HEK293 (cell line): ENCODE data around the gene NECAB3.

Source experiments
- BCL6B ChIP-seq: fragments of 450-650 bp; formaldehyde crosslinking; IDR thresholded peaks from 2 replicates; pipeline ENCODE4 v1.5.1; 2017; ENCODE audit warnings: missing biosample characterization, missing genetic modification characterization
- CTCF ChIP-seq: fragments of 450-650 bp; formaldehyde crosslinking; IDR thresholded peaks from 2 replicates; pipeline ENCODE4 v1.5.1; 2016; ENCODE audit warnings: missing biosample characterization, missing genetic modification characterization
- EGR2 ChIP-seq: fragments of 450-650 bp; formaldehyde crosslinking; IDR thresholded peaks from 2 replicates; pipeline ENCODE4 v1.5.1; 2016; ENCODE audit warnings: low read depth, missing biosample characterization, missing genetic modification characterization
- GFI1B ChIP-seq: fragments of 450-650 bp; formaldehyde crosslinking; IDR thresholded peaks from 2 replicates; pipeline ENCODE4 v1.5.1; 2016; ENCODE audit warnings: missing biosample characterization, missing genetic modification characterization
- GLIS2 ChIP-seq: fragments of 450-650 bp; formaldehyde crosslinking; IDR thresholded peaks from 2 replicates; pipeline ENCODE4 v1.5.1; 2016; ENCODE audit warnings: missing biosample characterization, missing genetic modification characterization
- IKZF3 ChIP-seq: fragments of 450-650 bp; IDR thresholded peaks from 2 replicates; pipeline ENCODE4 v1.5.0; 2018; ENCODE audit warnings: missing biosample characterization, mild to moderate bottlenecking, missing genetic modification characterization, moderate library complexity
- KLF8 ChIP-seq: fragments of 450-650 bp; formaldehyde crosslinking; IDR thresholded peaks from 2 replicates; pipeline ENCODE4 v1.5.1; 2016; ENCODE audit warnings: missing biosample characterization, missing genetic modification characterization
- MEIS1 ChIP-seq: sonication (generic); formaldehyde crosslinking; IDR thresholded peaks from 2 replicates; pipeline ENCODE4 v1.8.1; 2022; ENCODE audit warnings: missing genetic modification reagents, mild to moderate bottlenecking, borderline replicate concordance
- MYNN ChIP-seq: fragments of 450-650 bp; formaldehyde crosslinking; IDR thresholded peaks from 2 replicates; pipeline ENCODE4 v1.5.1; 2016; ENCODE audit warnings: missing biosample characterization, missing genetic modification characterization, borderline replicate concordance
- ZBTB1 ChIP-seq: fragments of 450-650 bp; formaldehyde crosslinking; IDR thresholded peaks from 2 replicates; pipeline ENCODE4 v1.5.1; 2016; ENCODE audit warnings: missing biosample characterization, missing genetic modification characterization
- ZBTB8A ChIP-seq: fragments of 450-650 bp; formaldehyde crosslinking; IDR thresholded peaks from 2 replicates; pipeline ENCODE4 v1.5.1; 2016; ENCODE audit warnings: missing biosample characterization, missing genetic modification characterization
- ZNF114 ChIP-seq: fragments of 450-650 bp; formaldehyde crosslinking; IDR thresholded peaks from 2 replicates; pipeline ENCODE4 v1.5.0; 2017; ENCODE audit warnings: missing biosample characterization, missing genetic modification characterization
- ZNF133 ChIP-seq: fragments of 450-650 bp; formaldehyde crosslinking; IDR thresholded peaks from 2 replicates; pipeline ENCODE4 v1.5.1; 2016; ENCODE audit warnings: missing biosample characterization, missing genetic modification characterization
- ZNF138 ChIP-seq: fragments of 450-650 bp; formaldehyde crosslinking; IDR thresholded peaks from 2 replicates; pipeline ENCODE4 v1.5.1; 2016; ENCODE audit warnings: missing biosample characterization, missing genetic modification characterization, borderline replicate concordance
- ZNF157 ChIP-seq: fragments of 450-650 bp; formaldehyde crosslinking; IDR thresholded peaks from 2 replicates; pipeline ENCODE4 v1.5.1; 2016; ENCODE audit warnings: missing biosample characterization, missing genetic modification characterization
- ZNF18 ChIP-seq: fragments of 450-650 bp; formaldehyde crosslinking; IDR thresholded peaks from 2 replicates; pipeline ENCODE4 v1.5.1; 2016; ENCODE audit warnings: missing biosample characterization, missing genetic modification characterization
- ZNF211 ChIP-seq: fragments of 450-650 bp; formaldehyde crosslinking; IDR thresholded peaks from 2 replicates; pipeline ENCODE4 v1.5.1; 2016; ENCODE audit warnings: low read depth, missing biosample characterization, missing genetic modification characterization
- ZNF214 ChIP-seq: fragments of 450-650 bp; formaldehyde crosslinking; IDR thresholded peaks from 2 replicates; pipeline ENCODE4 v1.5.1; 2017; ENCODE audit warnings: missing biosample characterization, mild to moderate bottlenecking, missing genetic modification characterization, borderline replicate concordance
- ZNF354C ChIP-seq: fragments of 450-650 bp; formaldehyde crosslinking; IDR thresholded peaks from 2 replicates; pipeline ENCODE4 v1.5.1; 2016; ENCODE audit warnings: missing biosample characterization, missing genetic modification characterization, low read depth, borderline replicate concordance
- ZNF391 ChIP-seq: fragments of 450-650 bp; formaldehyde crosslinking; IDR thresholded peaks from 2 replicates; pipeline ENCODE4 v1.5.1; 2016; ENCODE audit warnings: low read depth, missing biosample characterization, missing genetic modification characterization, borderline replicate concordance
- ZNF416 ChIP-seq: fragments of 450-650 bp; formaldehyde crosslinking; IDR thresholded peaks from 2 replicates; pipeline ENCODE4 v1.5.1; 2016; ENCODE audit warnings: missing biosample characterization, missing genetic modification characterization
- ZNF48 ChIP-seq: fragments of 450-650 bp; formaldehyde crosslinking; IDR thresholded peaks from 2 replicates; pipeline ENCODE4 v1.5.1; 2016; ENCODE audit warnings: missing biosample characterization, missing genetic modification characterization
- ZNF513 ChIP-seq: fragments of 450-650 bp; IDR thresholded peaks from 2 replicates; pipeline ENCODE4 v1.5.1; 2018; ENCODE audit warnings: missing biosample characterization, missing genetic modification characterization
- ZNF549 ChIP-seq: fragments of 450-650 bp; IDR thresholded peaks from 2 replicates; pipeline ENCODE4 v1.5.1; 2018; ENCODE audit warnings: missing biosample characterization, missing genetic modification characterization, mild to moderate bottlenecking, inconsistent platforms, moderate library complexity
- ZNF555 ChIP-seq: fragments of 450-650 bp; formaldehyde crosslinking; conservative IDR thresholded peaks from 2 replicates; pipeline ENCODE4 v1.5.1; 2017; ENCODE audit warnings: missing biosample characterization, mild to moderate bottlenecking, missing genetic modification characterization, inconsistent platforms
- ZNF561 ChIP-seq: fragments of 450-650 bp; IDR thresholded peaks from 2 replicates; pipeline ENCODE4 v1.5.1; 2018; ENCODE audit warnings: missing biosample characterization, missing genetic modification characterization, borderline replicate concordance
- ZNF571 ChIP-seq: fragments of 450-650 bp; formaldehyde crosslinking; IDR thresholded peaks from 2 replicates; pipeline ENCODE4 v1.5.0; 2017; ENCODE audit warnings: missing biosample characterization, missing genetic modification characterization
- ZNF580 ChIP-seq: fragments of 450-650 bp; formaldehyde crosslinking; IDR thresholded peaks from 2 replicates; pipeline ENCODE4 v1.5.1; 2016; ENCODE audit warnings: missing biosample characterization, missing genetic modification characterization
- ZNF626 ChIP-seq: fragments of 450-650 bp; sonication (Bioruptor Pico); formaldehyde crosslinking; IDR thresholded peaks from 2 replicates; pipeline ENCODE4 v1.5.1; 2018; ENCODE audit warnings: missing biosample characterization, missing genetic modification characterization, inconsistent platforms
- ZNF660 ChIP-seq: fragments of 450-650 bp; IDR thresholded peaks from 2 replicates; pipeline ENCODE4 v1.5.1; 2018; ENCODE audit warnings: missing biosample characterization, mild to moderate bottlenecking, missing genetic modification characterization
- ZNF664 ChIP-seq: fragments of 450-650 bp; formaldehyde crosslinking; IDR thresholded peaks from 2 replicates; pipeline ENCODE4 v1.5.1; 2016; ENCODE audit warnings: missing biosample characterization, missing genetic modification characterization
- ZNF791 ChIP-seq: fragments of 450-650 bp; formaldehyde crosslinking; IDR thresholded peaks from 2 replicates; pipeline ENCODE4 v1.5.1; 2016; ENCODE audit warnings: missing biosample characterization, missing genetic modification characterization
- ZSCAN18 ChIP-seq: fragments of 450-650 bp; formaldehyde crosslinking; IDR thresholded peaks from 2 replicates; pipeline ENCODE4 v1.5.1; 2016; ENCODE audit warnings: missing biosample characterization, missing genetic modification characterization
- ZXDB ChIP-seq: fragments of 450-650 bp; formaldehyde crosslinking; IDR thresholded peaks from 2 replicates; pipeline ENCODE4 v1.5.1; 2016; ENCODE audit warnings: missing biosample characterization, missing genetic modification characterization

Gene NECAB3

GRCh38 chr20:33685328-33686099, 11.3 kb upstream of the NECAB3 start (continued):
- TF ChIP-seq ZBTB8A (tag by site-specific recombination) (no peak), ZNF214 (tag by site-specific recombination) (no peak), GLIS2 (tag by site-specific recombination) (0 out of 2 replicates have a peak, but pooled peaks have one; percentile 16), ZNF416 (tag by site-specific recombination) (no peak), ZNF138 (tag by site-specific recombination) (no peak), ZNF354C (tag by site-specific recombination) (no peak), CTCF (tag by site-specific recombination) (0 out of 2 replicates have a peak, but pooled peaks have one; percentile 8), EGR2 (tag by site-specific recombination) (0 out of 2 replicates have a peak, but pooled peaks have one; percentile 15), MEIS1 (no peak), MYNN (tag by site-specific recombination) (no peak), GFI1B (tag by site-specific recombination) (no peak), ZNF626 (tag by site-specific recombination) (no peak), ZXDB (tag by site-specific recombination) (no peak), ZNF211 (no peak), ZNF157 (tag by site-specific recombination) (no peak), ZSCAN18 (tag by site-specific recombination) (no peak), ZNF561 (tag by site-specific recombination) (no peak), KLF8 (tag by site-specific recombination) (peak; percentile 40; the same call in 1 of the 2 replicates), ZNF660 (tag by site-specific recombination) (no peak), ZNF580 (tag by site-specific recombination) (no peak), ZNF18 (tag by site-specific recombination) (no peak), ZNF555 (tag by site-specific recombination) (no peak), IKZF3 (tag by site-specific recombination) (no peak), ZNF48 (tag by site-specific recombination) (no peak), ZNF513 (tag by site-specific recombination) (no peak), ZNF549 (no peak), ZNF114 (tag by site-specific recombination) (no peak), BCL6B (no peak), ZNF133 (tag by site-specific recombination) (no peak), ZNF791 (tag by site-specific recombination) (no peak), ZBTB1 (tag by site-specific recombination) (no peak), ZNF571 (tag by site-specific recombination) (no peak), ZNF391 (tag by site-specific recombination) (no peak), ZNF664 (tag by site-specific recombination) (no peak)
